ENCODE results near the gene MAST2. TPM values are rescaled to one million over a fixed set of nuclear protein-coding genes. Genes with fewer than 3 reads are reported as not detected.
"Not testable (repeated sequence)": the region's sequence is repeated elsewhere in the genome, so short reads cannot be mapped to it uniquely, and the experiment has no call there.

The MAST2 gene
- total and polyA plus RNA-seq, 2 donors (not counting 3 experiments of a cell fraction or from before 2014, with no cell fraction given), result 25.0 to 41.2 TPM

- Histone ChIP-seq H4K20me1 (replicated peaks; ENCODE audit: control insufficient read depth, extremely low read depth, insufficient read depth, low read length) (no peaks in the 10 kb centered on the region), H3K27ac (ENCODE audit: insufficient read depth, low read depth, low read length) (no peak overlapping the region), H3K4me3 (replicated peaks in 1 of 3; ENCODE audit: insufficient read depth in 1 of 3, low read depth in 1 of 3, low read length in 3 of 3) (no peak overlapping the region), H3K36me3 (ENCODE audit: control insufficient read depth in 2 of 2, extremely low read depth in 1 of 2, insufficient read depth in 2 of 2, low read length in 2 of 2) (no peaks in the 10 kb centered on the region), H3K4me1 (ENCODE audit: control insufficient read depth, extremely low read depth, insufficient read depth, low read length) (no peaks in the 10 kb centered on the region), H3K9ac (replicated peaks; ENCODE audit: extremely low read depth, insufficient read depth, low read length) (no peak overlapping the region), H3K27me3 (ENCODE audit: control insufficient read depth in 2 of 2, insufficient read depth in 2 of 2, low read length in 2 of 2) (no peaks in the 10 kb centered on the region), H3K9me3 (replicated peaks; ENCODE audit: control insufficient read depth, insufficient read depth, low read length) (no peaks in the 10 kb centered on the region), H3K79me2 (ENCODE audit: control insufficient read depth, insufficient read depth, low read length) (peaks cover 25% of the 10 kb centered on the region), H2AFZ (ENCODE audit: low read depth, low read length) (no peak overlapping the region), H3K9me1 (replicated peaks; ENCODE audit: control insufficient read depth, extremely low read depth, insufficient read depth, low read length) (no peaks in the 10 kb centered on the region), H3K4me2 (ENCODE audit: insufficient read depth, low read length) (no peak overlapping the region)
- TF ChIP-seq, protein P1, sequence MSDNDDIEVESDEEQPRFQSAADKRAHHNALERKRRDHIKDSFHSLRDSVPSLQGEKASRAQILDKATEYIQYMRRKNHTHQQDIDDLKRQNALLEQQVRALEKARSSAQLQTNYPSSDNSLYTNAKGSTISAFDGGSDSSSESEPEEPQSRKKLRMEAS (IDR thresholded peaks at IDR 0.05; ENCODE audit: insufficient read depth, insufficient read length), result no peak
- no peak for TF ChIP-seq EZH2 (IDR thresholded peaks at IDR 0.05; ENCODE audit: borderline replicate concordance, low read depth, low read length, severe bottlenecking)
- TF ChIP-seq, protein P2, sequence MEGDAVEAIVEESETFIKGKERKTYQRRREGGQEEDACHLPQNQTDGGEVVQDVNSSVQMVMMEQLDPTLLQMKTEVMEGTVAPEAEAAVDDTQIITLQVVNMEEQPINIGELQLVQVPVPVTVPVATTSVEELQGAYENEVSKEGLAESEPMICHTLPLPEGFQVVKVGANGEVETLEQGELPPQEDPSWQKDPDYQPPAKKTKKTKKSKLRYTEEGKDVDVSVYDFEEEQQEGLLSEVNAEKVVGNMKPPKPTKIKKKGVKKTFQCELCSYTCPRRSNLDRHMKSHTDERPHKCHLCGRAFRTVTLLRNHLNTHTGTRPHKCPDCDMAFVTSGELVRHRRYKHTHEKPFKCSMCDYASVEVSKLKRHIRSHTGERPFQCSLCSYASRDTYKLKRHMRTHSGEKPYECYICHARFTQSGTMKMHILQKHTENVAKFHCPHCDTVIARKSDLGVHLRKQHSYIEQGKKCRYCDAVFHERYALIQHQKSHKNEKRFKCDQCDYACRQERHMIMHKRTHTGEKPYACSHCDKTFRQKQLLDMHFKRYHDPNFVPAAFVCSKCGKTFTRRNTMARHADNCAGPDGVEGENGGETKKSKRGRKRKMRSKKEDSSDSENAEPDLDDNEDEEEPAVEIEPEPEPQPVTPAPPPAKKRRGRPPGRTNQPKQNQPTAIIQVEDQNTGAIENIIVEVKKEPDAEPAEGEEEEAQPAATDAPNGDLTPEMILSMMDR (IDR thresholded peaks at IDR 0.05; ENCODE audit: extremely low read depth in 1 of 2, insufficient read depth in 1 of 2, low read depth in 1 of 2, low read length in 2 of 2), result no peak
- DNase-seq (ENCODE audit: low read depth, low spot score) (no peak), FAIRE-seq (no peak)
- dilution Hi-C loops (cut with MboI; ENCODE audit: extremely low pct_ligation_motif_present, low sequenced_read_pairs), result no loop called here
- no TSS peak for BruUV-seq (replicated peaks)
- intact Hi-C loops (cut with micrococcal nuclease), result no loop called here
- POLR2A ChIA-PET, result no interaction called here
- CTCF ChIA-PET, result no interaction called here
Observed at GRCh38 chr1:45836451-45836850, 33.0 kb downstream of the MAST2 start.

- FAIRE-seq; H3K36me3 ChIP-seq (ENCODE audit: control insufficient read depth in 2 of 2, extremely low read depth in 1 of 2, insufficient read depth in 2 of 2, low read length in 2 of 2); H3K4me2 ChIP-seq (ENCODE audit: insufficient read depth, low read length); DNase-seq (ENCODE audit: low read depth, low spot score); dilution Hi-C loops (cut with MboI; ENCODE audit: extremely low pct_ligation_motif_present, low sequenced_read_pairs); H3K27ac ChIP-seq (ENCODE audit: insufficient read depth, low read depth, low read length); H3K9me1 ChIP-seq (replicated peaks; ENCODE audit: control insufficient read depth, extremely low read depth, insufficient read depth, low read length); H3K4me1 ChIP-seq (ENCODE audit: control insufficient read depth, extremely low read depth, insufficient read depth, low read length); H3K9ac ChIP-seq (replicated peaks; ENCODE audit: extremely low read depth, insufficient read depth, low read length); H4K20me1 ChIP-seq (replicated peaks; ENCODE audit: control insufficient read depth, extremely low read depth, insufficient read depth, low read length); H2AFZ ChIP-seq (ENCODE audit: low read depth, low read length); H3K27me3 ChIP-seq (ENCODE audit: control insufficient read depth in 2 of 2, insufficient read depth in 2 of 2, low read length in 2 of 2); POLR2A ChIA-PET; intact Hi-C loops (cut with micrococcal nuclease); CTCF ChIA-PET; BruUV-seq (replicated peaks); H3K4me3 ChIP-seq (replicated peaks in 1 of 3; ENCODE audit: insufficient read depth in 1 of 3, low read depth in 1 of 3, low read length in 3 of 3); H3K9me3 ChIP-seq (replicated peaks; ENCODE audit: control insufficient read depth, insufficient read depth, low read length): not testable (repeated sequence)
- H3K79me2 ChIP-seq (ENCODE audit: control insufficient read depth, insufficient read depth, low read length), result peaks cover 25% of the 10 kb centered on the region
Observed at GRCh38 chr1:45836861-45837260, 33.4 kb downstream of the MAST2 start.

DNA sequence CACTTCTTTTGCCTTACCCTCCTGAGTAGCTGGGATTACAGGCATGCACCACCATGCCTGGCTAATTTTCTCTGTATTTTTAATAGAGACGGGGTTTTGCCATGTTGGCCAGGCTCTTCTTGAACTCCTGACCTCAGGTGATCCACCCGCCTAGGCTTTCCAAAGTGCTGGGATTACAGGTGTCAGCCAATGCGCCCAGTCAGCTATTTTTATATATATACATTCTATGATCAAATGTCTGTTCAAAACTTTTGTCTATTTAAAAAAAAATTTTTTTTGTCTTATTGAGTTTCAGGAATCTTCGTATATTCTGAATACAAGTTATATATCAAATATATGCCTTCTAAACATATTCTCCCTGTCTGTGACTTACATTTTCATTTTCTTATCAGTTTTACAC is 34.9 kb downstream of the MAST2 start:
- H3K27me3 ChIP-seq (ENCODE audit: control insufficient read depth in 2 of 2, insufficient read depth in 2 of 2, low read length in 2 of 2); intact Hi-C loops (cut with micrococcal nuclease); H3K9me1 ChIP-seq (replicated peaks; ENCODE audit: control insufficient read depth, extremely low read depth, insufficient read depth, low read length); FAIRE-seq; H3K4me2 ChIP-seq (ENCODE audit: insufficient read depth, low read length); H3K27ac ChIP-seq (ENCODE audit: insufficient read depth, low read depth, low read length); POLR2A ChIA-PET; H3K9me3 ChIP-seq (replicated peaks; ENCODE audit: control insufficient read depth, insufficient read depth, low read length); H3K4me1 ChIP-seq (ENCODE audit: control insufficient read depth, extremely low read depth, insufficient read depth, low read length); H3K4me3 ChIP-seq (replicated peaks in 1 of 3; ENCODE audit: insufficient read depth in 1 of 3, low read depth in 1 of 3, low read length in 3 of 3); BruUV-seq (replicated peaks); H4K20me1 ChIP-seq (replicated peaks; ENCODE audit: control insufficient read depth, extremely low read depth, insufficient read depth, low read length); DNase-seq (ENCODE audit: low read depth, low spot score); dilution Hi-C loops (cut with MboI; ENCODE audit: extremely low pct_ligation_motif_present, low sequenced_read_pairs); H3K9ac ChIP-seq (replicated peaks; ENCODE audit: extremely low read depth, insufficient read depth, low read length); H2AFZ ChIP-seq (ENCODE audit: low read depth, low read length); H3K36me3 ChIP-seq (ENCODE audit: control insufficient read depth in 2 of 2, extremely low read depth in 1 of 2, insufficient read depth in 2 of 2, low read length in 2 of 2): not testable (repeated sequence)
- peaks cover 22% of the 10 kb centered on the region for H3K79me2 ChIP-seq (ENCODE audit: control insufficient read depth, insufficient read depth, low read length)
- CTCF ChIA-PET, result interaction anchor here (1.2 kb wide), 1 partner anchor 42 kb away, joined by 3 read pairs; no protein-coding TSS in a partner anchor

All from endothelial cell of umbilical vein (primary cell).